H1 (cell line): ENCODE data around the gene FREM2. TPM values are rescaled to one million over a fixed set of nuclear protein-coding genes. Genes with fewer than 3 reads are reported as not detected.

ENCODE experiments used
- CTCF ChIA-PET: fragments of 300-600 bp; sonication (Branson Sonifier 250); formaldehyde crosslinking; loops from one replicate; lab custom pipeline; 2021; ENCODE audit not compliant: partially characterized antibody; lab: Charles Lee
- POLR2A ChIA-PET: fragments of 300-600 bp; sonication (Branson Sonifier 250); formaldehyde crosslinking; loops from one replicate; lab custom pipeline; 2021; ENCODE audit warnings: inconsistent platforms; ENCODE audit not compliant: partially characterized antibody; lab: Charles Lee
- DNase-seq, 2 experiments: peaks; one replicate each; pipeline versions ENCODE4 v3.0.0 to v3.0.0-alpha.2; 2010 to 2022; ENCODE audit warnings: low spot score in 2 of 2, low read depth in 1 of 2, mixed read lengths in 1 of 2
- FAIRE-seq: peaks from 2 replicates; lab custom pipeline; 2011; peaks lifted over from hg19 to GRCh38; lab: Jason Lieb, UNC
- H2AFZ ChIP-seq: 2 replicates; pipeline ENCODE4 v1.8.1; 2012; ENCODE audit warnings: low read length, inconsistent platforms
- H2AK5ac ChIP-seq: 2 replicates; pipeline ENCODE4 v1.6.1; 2013; ENCODE audit warnings: low read depth, low read length
- H2BK120ac ChIP-seq: replicated peaks from 2 replicates; pipeline ENCODE3; 2013; ENCODE audit warnings: low read depth, low read length, inconsistent platforms
- H2BK12ac ChIP-seq: 2 replicates; pipeline ENCODE4 v1.6.1; 2013; ENCODE audit warnings: low read depth, low read length
- H2BK15ac ChIP-seq: 2 replicates; pipeline ENCODE4 v1.6.1; 2013; ENCODE audit warnings: low read length
- H2BK20ac ChIP-seq: 2 replicates; pipeline ENCODE4 v1.6.1; 2013; ENCODE audit warnings: low read length
- H2BK5ac ChIP-seq: 2 replicates; pipeline ENCODE4 v1.6.1; 2013; ENCODE audit warnings: low read depth, low read length
- H3K14ac ChIP-seq: 2 replicates; pipeline ENCODE4 v1.6.1; 2013; ENCODE audit warnings: inconsistent platforms; ENCODE audit not compliant: insufficient read length
- H3K18ac ChIP-seq: 2 replicates; pipeline ENCODE4 v1.6.1; 2013; ENCODE audit warnings: low read length; ENCODE audit errors: extremely low read depth
- H3K23ac ChIP-seq: 2 replicates; pipeline ENCODE4 v1.6.1; 2013; ENCODE audit warnings: inconsistent platforms; ENCODE audit not compliant: insufficient read length
- H3K23me2 ChIP-seq: 2 replicates; pipeline ENCODE4 v1.6.1; 2013; ENCODE audit warnings: low read depth, low read length
- H3K27ac ChIP-seq: 2 replicates; pipeline ENCODE4 v1.6.1; 2011; ENCODE audit warnings: low read depth, low read length, inconsistent platforms
- H3K27me3 ChIP-seq, 4 experiments: replicated peaks in 1 of 4; 1 replicate in 1 of 4; 2 replicates in 3 of 4; pipeline versions ENCODE4 v1.6.1 to v1.8.1; 2011 to 2013; ENCODE audit warnings: low read length in 3 of 4, mild to moderate bottlenecking in 3 of 4, inconsistent platforms in 2 of 4, mixed read lengths in 2 of 4, moderate library complexity in 1 of 4; ENCODE audit not compliant: control insufficient read depth in 3 of 4, insufficient read depth in 3 of 4; ENCODE audit errors: extremely low read depth in 1 of 4
- H3K36me3 ChIP-seq, 4 experiments: 2 replicates each; pipeline versions ENCODE4 v1.6.1 to v1.8.1; 2011 to 2013; ENCODE audit warnings: mild to moderate bottlenecking in 4 of 4, low read length in 3 of 4, moderate library complexity in 2 of 4, control low read depth in 1 of 4, inconsistent platforms in 1 of 4; ENCODE audit not compliant: insufficient read depth in 4 of 4, control insufficient read depth in 2 of 4
- H3K4ac ChIP-seq: replicated peaks from 2 replicates; pipeline ENCODE3; 2013; ENCODE audit warnings: low read length, low read depth, mixed read lengths, inconsistent platforms; ENCODE audit not compliant: insufficient read length
- H3K4me1 ChIP-seq, 4 experiments: replicated peaks in 1 of 4; 1 replicate in 1 of 4; 2 replicates in 3 of 4; pipeline versions ENCODE4 v1.6.1 to v1.8.1; 2011 to 2013; ENCODE audit warnings: low read length in 3 of 4, inconsistent platforms in 2 of 4, mixed read lengths in 1 of 4; ENCODE audit not compliant: insufficient read depth in 4 of 4, control insufficient read depth in 3 of 4
- H3K4me2 ChIP-seq, 2 experiments: 2 replicates each; pipeline versions ENCODE4 v1.6.1 to v1.8.1; 2011 to 2013; ENCODE audit warnings: low read depth in 2 of 2, low read length in 2 of 2, control low read depth in 1 of 2, inconsistent platforms in 1 of 2, mild to moderate bottlenecking in 1 of 2; ENCODE audit not compliant: insufficient read depth in 1 of 2
- H3K4me3 ChIP-seq, 4 experiments: fragments of 200-600, 300-600 bp in 1 of 4; sonication (generic), shearing (Covaris generic), sonication (Bioruptor Twin) in 1 of 4; 2 replicates each; pipeline versions ENCODE4 v1.5.1 to v1.8.1; 2011 to 2016; ENCODE audit warnings: low read length in 4 of 4, low read depth in 3 of 4, control low read depth in 2 of 4, inconsistent platforms in 2 of 4, mild to moderate bottlenecking in 2 of 4, mixed read lengths in 1 of 4, moderate library complexity in 1 of 4; ENCODE audit not compliant: insufficient read depth in 2 of 4; ENCODE audit errors: extremely low read depth in 1 of 4
- H3K56ac ChIP-seq: replicated peaks from 2 replicates; pipeline ENCODE3; 2013; ENCODE audit warnings: low read depth, mild to moderate bottlenecking, mixed read lengths, low read length, inconsistent platforms; ENCODE audit not compliant: insufficient read length
- H3K79me1 ChIP-seq: 2 replicates; pipeline ENCODE4 v1.6.1; 2013; ENCODE audit warnings: low read depth, low read length, control low read depth
- H3K79me2 ChIP-seq, 2 experiments: 2 replicates each; pipeline versions ENCODE4 v1.6.1 to v1.8.1; 2012 to 2013; ENCODE audit warnings: low read length in 2 of 2, mild to moderate bottlenecking in 2 of 2, inconsistent platforms in 1 of 2; ENCODE audit not compliant: insufficient read depth in 2 of 2, control insufficient read depth in 1 of 2
- H3K9ac ChIP-seq, 4 experiments: replicated peaks in 1 of 4; 1 replicate in 1 of 4; 2 replicates in 3 of 4; pipeline versions ENCODE4 v1.6.1 to v1.8.1; 2011 to 2013; ENCODE audit warnings: low read depth in 3 of 4, low read length in 3 of 4, control low read depth in 2 of 4, mild to moderate bottlenecking in 2 of 4, moderate library complexity in 2 of 4, inconsistent platforms in 1 of 4; ENCODE audit errors: extremely low read depth in 1 of 4
- H3K9me3 ChIP-seq, 2 experiments: 2 replicates each; pipeline versions ENCODE4 v1.6.1 to v1.8.1; 2012 to 2013; ENCODE audit warnings: mild to moderate bottlenecking in 2 of 2, moderate library complexity in 2 of 2, control low read depth in 1 of 2, inconsistent platforms in 1 of 2, low read depth in 1 of 2, low read length in 1 of 2, mixed read lengths in 1 of 2; ENCODE audit not compliant: insufficient read depth in 2 of 2
- H4K20me1 ChIP-seq, 2 experiments: replicated peaks in 1 of 2; 2 replicates each; pipeline versions ENCODE3 to v1.8.1; 2011 to 2013; ENCODE audit warnings: inconsistent platforms in 2 of 2, low read length in 2 of 2, mild to moderate bottlenecking in 1 of 2; ENCODE audit not compliant: insufficient read depth in 2 of 2, control insufficient read depth in 1 of 2
- H4K5ac ChIP-seq: 2 replicates; pipeline ENCODE4 v1.6.1; 2013; ENCODE audit warnings: low read length, low read depth, mixed read lengths, inconsistent platforms; ENCODE audit not compliant: insufficient read length
- H4K8ac ChIP-seq: 2 replicates; pipeline ENCODE4 v1.8.0; 2013; ENCODE audit warnings: mild to moderate bottlenecking, moderate library complexity, low read length, inconsistent platforms; ENCODE audit not compliant: insufficient read depth; ENCODE audit errors: extremely low read depth
- H4K91ac ChIP-seq: replicated peaks from 2 replicates; pipeline ENCODE3; 2013; ENCODE audit warnings: low read length, mixed read lengths, inconsistent platforms; ENCODE audit not compliant: insufficient read length
- ATF2 ChIP-seq: IDR thresholded peaks from 2 replicates; pipeline ENCODE4 v1.6.1; 2012; ENCODE audit warnings: low read length, inconsistent platforms
- CEBPB ChIP-seq: IDR thresholded peaks from 2 replicates; pipeline ENCODE4 v1.6.1; 2012; ENCODE audit warnings: low read depth, low read length
- CHD1 ChIP-seq: IDR thresholded peaks from 2 replicates; pipeline ENCODE4 v1.6.1; 2012; ENCODE audit warnings: low read depth, low read length, improper control_type of control experiment
- GTF2F1 ChIP-seq: IDR thresholded peaks from 2 replicates; pipeline ENCODE4 v1.6.1; 2012; ENCODE audit warnings: low read depth, low read length, improper control_type of control experiment, borderline replicate concordance
- KDM1A ChIP-seq: fragments of 200-600, 300-600 bp; sonication (generic); IDR thresholded peaks from 2 replicates; pipeline ENCODE4 v1.7.1; 2016; ENCODE audit warnings: mild to moderate bottlenecking, low read length, borderline replicate concordance
- MAFK ChIP-seq: IDR thresholded peaks from 2 replicates; pipeline ENCODE4 v1.6.1; 2012; ENCODE audit warnings: low read depth, mild to moderate bottlenecking, improper control_type of control experiment, low read length
- RBBP5 ChIP-seq: IDR thresholded peaks from 2 replicates; pipeline ENCODE4 v1.7.1; 2012; ENCODE audit warnings: low read depth, mild to moderate bottlenecking, inconsistent platforms, low read length, moderate library complexity, borderline replicate concordance
- RNF2 ChIP-seq: fragments of 200-900, 300-1000 bp; sonication (generic); IDR thresholded peaks from 2 replicates; pipeline ENCODE4 v1.7.1; 2016; ENCODE audit warnings: borderline replicate concordance, low read depth, mild to moderate bottlenecking, antibody characterized with exemption, low read length; ENCODE audit not compliant: poor library complexity, severe bottlenecking; ENCODE audit errors: missing control alignments
- RXRA ChIP-seq: IDR thresholded peaks from 2 replicates; pipeline ENCODE4 v1.6.1; 2011; ENCODE audit warnings: low read depth, mild to moderate bottlenecking, low read length, moderate library complexity; ENCODE audit not compliant: insufficient read depth
- TEAD4 ChIP-seq: IDR thresholded peaks from 2 replicates; pipeline ENCODE4 v1.6.1; 2012; ENCODE audit warnings: low read depth, low read length, inconsistent platforms, mixed read lengths
- WGBS, 2 experiments: shearing (Covaris generic) in 1 of 2; methylation state at CpG; one replicate each; pipeline versions ENCODE4 v1.1.6 to v1.1.7; 2013 to 2015; ENCODE audit warnings: low lambda C conversion rate in 2 of 2, mixed read lengths in 2 of 2, inconsistent platforms in 1 of 2, low coverage in 1 of 2, missing lambda C conversion rate in 1 of 2; ENCODE audit not compliant: insufficient replicate concordance in 2 of 2, insufficient coverage in 1 of 2, insufficient read length in 1 of 2; ENCODE audit errors: extremely low coverage in 1 of 2, missing lambda C conversion rate in 1 of 2; 5-methylcytosine and 5-hydroxymethylcytosine counted together
- polyA plus RNA-seq, 7 experiments: library from polyadenylated mRNA; depleted of rRNA in 3 of 7; stranded (reverse) in 5 of 7; unstranded in 2 of 7; fragments of >200 nt in 5 of 7; fragments of 200-250 nt in 2 of 7; gene quantifications; 1 replicate in 5 of 7; 2 replicates in 1 of 7; 4 replicates in 1 of 7; pipeline versions ENCODE4 v1.2.1 to v1.2.3, GENCODE V29; 2011 to 2013; ENCODE audit warnings: missing spikeins in 2 of 7, mixed read lengths in 2 of 7
- total RNA-seq: library from RNA; stranded (reverse); fragmentation: NEBNext Ultra II Directional; extraction: Animal tissue kit (Norgen Biotek cat#: 25700); gene quantifications from 2 replicates; pipeline ENCODE4 v1.2.1, GENCODE V29; 2021

FREM2 gene
- total and polyA plus RNA-seq, 2 of the 8 experiments (the other 6 are each of a cell fraction or from before 2014, with no cell fraction given): 11.6 to 22.8 TPM

DNA sequence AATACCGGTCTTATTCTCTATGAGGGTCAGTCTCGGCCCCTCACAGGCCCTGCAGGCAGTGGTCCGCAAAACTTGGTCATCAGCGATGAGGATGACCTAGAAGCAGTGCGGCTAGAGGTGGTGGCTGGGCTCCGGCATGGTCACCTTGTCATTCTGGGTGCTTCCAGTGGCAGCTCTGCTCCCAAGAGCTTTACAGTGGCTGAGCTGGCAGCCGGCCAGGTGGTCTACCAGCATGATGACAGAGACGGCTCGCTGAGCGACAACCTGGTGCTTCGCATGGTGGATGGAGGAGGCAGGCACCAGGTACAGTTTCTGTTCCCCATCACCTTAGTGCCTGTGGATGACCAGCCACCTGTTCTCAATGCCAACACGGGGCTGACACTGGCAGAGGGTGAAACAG is 1.8 kb downstream of the FREM2 start:
- H2BK15ac ChIP-seq: no peak overlapping the region
- DNase-seq: no peak
- H2BK20ac ChIP-seq: no peak overlapping the region
- H3K79me1 ChIP-seq: no peaks in the 10 kb centered on the region; the same call in 1 of the 2 replicates
- no peak overlapping the region for H3K23ac ChIP-seq
- H3K23me2 ChIP-seq: peaks cover 15% of the 10 kb centered on the region
- H4K8ac ChIP-seq: no peak overlapping the region; the same call in 1 of the 2 replicates
- H3K27ac ChIP-seq: no peak overlapping the region
- H3K14ac ChIP-seq: no peak overlapping the region
- 92% methylated on average over 12 of the region's 12 CpGs; no CpG with 5 or more reads in 1 of the 2 experiments for WGBS, 2 experiments
- H3K9me3 ChIP-seq: peaks cover 0 to 3% of the 10 kb centered on the region in 2 experiments; a peak in 2 of 4 replicates
- H3K4ac ChIP-seq: no peak overlapping the region
- no peak overlapping the region for H2BK120ac ChIP-seq
- no peak overlapping the region for H2AFZ ChIP-seq
- peaks cover 0 to 13% (median 10%) of the 10 kb centered on the region in 4 experiments; a peak in 5 of 7 replicates for H3K27me3 ChIP-seq
- no peak overlapping the region for H3K56ac ChIP-seq
- FAIRE-seq: no peak
- peaks cover 0 to 13% (median 5%) of the 10 kb centered on the region in 4 experiments for H3K4me1 ChIP-seq
- H3K9ac ChIP-seq: no peak overlapping the region
- H3K79me2 ChIP-seq: peaks cover 0 to 17% of the 10 kb centered on the region in 2 experiments; a peak in 2 of 4 replicates
- H3K18ac ChIP-seq: no peak overlapping the region
- no peak overlapping the region for H2AK5ac ChIP-seq
- H2BK12ac ChIP-seq: no peak overlapping the region
- no peak overlapping the region for H4K91ac ChIP-seq
- POLR2A ChIA-PET: interaction anchor here (1.1 to 3.6 kb wide), 2 partner anchors 9 to 47 kb away, joined by 3 to 19 read pairs; no protein-coding TSS in a partner anchor
- H2BK5ac ChIP-seq: no peak overlapping the region
- H3K4me3 ChIP-seq: peak overlapping the region in 1 of 4 experiments; percentile 82; a peak in 2 of 8 replicates
- no peak overlapping the region for H4K5ac ChIP-seq
- CTCF ChIA-PET: interaction anchor here (0.9 to 4.0 kb wide), 2 partner anchors 9 to 175 kb away, joined by 4 to 22 read pairs; no protein-coding TSS in a partner anchor
- H3K36me3 ChIP-seq: peaks cover 0 to 27% (median 11%) of the 10 kb centered on the region in 4 experiments; a peak in 6 of 8 replicates
- H3K4me2 ChIP-seq: peak overlapping the region; percentile 95 to 97; a peak in 2 of 4 replicates
- peaks cover 3 to 7% of the 10 kb centered on the region in 2 experiments for H4K20me1 ChIP-seq
- TF ChIP-seq CHD1 (no peak), ATF2 (no peak), RBBP5 (no peak), KDM1A (no peak), MAFK (no peak), TEAD4 (no peak), RNF2 (no peak), RXRA (no peak), GTF2F1 (no peak), CEBPB (no peak)
